GM12892 (cell line): Measurements from ENCODE around the gene OR52H1.

Source experiments
- DNase-seq: peaks from one replicate; pipeline ENCODE4 v3.0.0; 2011; ENCODE audit not compliant: insufficient read length
- FAIRE-seq: peaks from 2 replicates; lab custom pipeline; 2011; peaks lifted over from hg19 to GRCh38; lab: Jason Lieb, UNC
- POLR2A ChIP-seq: IDR thresholded peaks from 2 replicates; pipeline ENCODE4 v1.6.1; 2011; ENCODE audit warnings: low read depth, low read length, control low read depth
- POLR2AphosphoS5 ChIP-seq: IDR thresholded peaks from 2 replicates; pipeline ENCODE4 v1.6.1; 2011; ENCODE audit warnings: low read depth, low read length, control low read depth
- TAF1 ChIP-seq: IDR thresholded peaks from 2 replicates; pipeline ENCODE4 v1.6.1; 2011; ENCODE audit warnings: low read depth, mild to moderate bottlenecking, control low read depth, low read length, borderline replicate concordance

Gene OR52H1

GRCh38 chr11:5504403-5504921 lies 43.9 kb downstream of the OR52H1 start:
- no peak for DNase-seq
- TF ChIP-seq POLR2AphosphoS5 (no peak), POLR2A (no peak), TAF1 (no peak)
- FAIRE-seq, result no peak

GRCh38 chr11:5500393-5500801 lies 47.9 kb downstream of the OR52H1 start:
- no peak for DNase-seq
- no peak for FAIRE-seq
- TF ChIP-seq POLR2A, result no peak
- no peak for TF ChIP-seq TAF1
- TF ChIP-seq POLR2AphosphoS5, result no peak

- no peak for TF ChIP-seq POLR2A
- TF ChIP-seq TAF1, result no peak
- no peak for TF ChIP-seq POLR2AphosphoS5
- DNase-seq, result no peak
- FAIRE-seq, result no peak
Observed at GRCh38 chr11:5499671-5500070, 48.7 kb downstream of the OR52H1 start.
